ENCODE data around the gene BAD.

DNA sequence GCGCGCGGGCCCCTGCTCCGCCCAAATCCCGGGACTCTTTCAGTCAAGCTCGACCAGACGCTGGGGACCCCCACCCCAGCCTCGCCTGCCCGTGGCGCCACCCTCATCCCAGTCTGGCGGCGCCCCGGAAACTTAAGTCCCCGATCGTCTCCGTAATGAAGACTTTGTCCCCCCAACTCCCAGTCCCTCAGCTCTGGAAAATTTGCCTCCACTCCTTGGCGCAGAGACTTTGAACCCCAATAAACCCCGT, 32.8 kb downstream of the BAD start:
- TF ChIP-seq, protein P1, sequence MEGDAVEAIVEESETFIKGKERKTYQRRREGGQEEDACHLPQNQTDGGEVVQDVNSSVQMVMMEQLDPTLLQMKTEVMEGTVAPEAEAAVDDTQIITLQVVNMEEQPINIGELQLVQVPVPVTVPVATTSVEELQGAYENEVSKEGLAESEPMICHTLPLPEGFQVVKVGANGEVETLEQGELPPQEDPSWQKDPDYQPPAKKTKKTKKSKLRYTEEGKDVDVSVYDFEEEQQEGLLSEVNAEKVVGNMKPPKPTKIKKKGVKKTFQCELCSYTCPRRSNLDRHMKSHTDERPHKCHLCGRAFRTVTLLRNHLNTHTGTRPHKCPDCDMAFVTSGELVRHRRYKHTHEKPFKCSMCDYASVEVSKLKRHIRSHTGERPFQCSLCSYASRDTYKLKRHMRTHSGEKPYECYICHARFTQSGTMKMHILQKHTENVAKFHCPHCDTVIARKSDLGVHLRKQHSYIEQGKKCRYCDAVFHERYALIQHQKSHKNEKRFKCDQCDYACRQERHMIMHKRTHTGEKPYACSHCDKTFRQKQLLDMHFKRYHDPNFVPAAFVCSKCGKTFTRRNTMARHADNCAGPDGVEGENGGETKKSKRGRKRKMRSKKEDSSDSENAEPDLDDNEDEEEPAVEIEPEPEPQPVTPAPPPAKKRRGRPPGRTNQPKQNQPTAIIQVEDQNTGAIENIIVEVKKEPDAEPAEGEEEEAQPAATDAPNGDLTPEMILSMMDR (IDR thresholded peaks at IDR 0.05), result no peak
- no peak for TF ChIP-seq EZH2phosphoT487 (IDR thresholded peaks at IDR 0.05)
